ENCODE results near the gene AEBP2.

DNA sequence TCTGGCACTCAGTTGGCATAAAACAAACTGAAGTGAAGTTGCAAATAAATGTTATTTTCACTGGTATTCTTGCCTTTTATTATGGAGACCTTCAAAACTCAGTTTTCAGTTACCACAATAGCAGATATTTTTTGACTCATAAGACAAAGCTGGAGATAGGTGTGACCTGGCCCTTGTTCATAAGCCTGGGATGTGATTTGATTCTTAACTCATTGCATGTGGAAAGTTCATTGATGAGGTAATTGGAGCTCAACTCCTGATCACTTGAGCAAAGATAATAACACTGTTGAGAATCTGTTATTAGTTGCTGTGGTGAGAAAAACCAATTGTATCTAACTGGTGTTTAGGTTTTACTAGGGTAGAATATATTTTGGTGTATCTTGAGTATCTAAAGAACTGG lies 105.1 kb downstream of the AEBP2 start:
- no peak for TF ChIP-seq TAF1 (IDR thresholded peaks at IDR 0.05; ENCODE audit: borderline replicate concordance, insufficient read depth, low read length)
- TF ChIP-seq POLR2AphosphoS5 (IDR thresholded peaks at IDR 0.05; ENCODE audit: low read depth, low read length) = no peak
